ENCODE data around the gene PSMB7. TPM values are rescaled to one million over a fixed set of nuclear protein-coding genes. Genes with fewer than 3 reads are reported as not detected.

The PSMB7 gene
- total and polyA plus RNA-seq, 2 of the 13 experiments (the other 11 are each of a cell fraction or from before 2014, with no cell fraction given), result 259 to 291 TPM

- intact Hi-C loops (cut with micrococcal nuclease; ENCODE audit: unreplicated experiment), result no loop called here
- no peaks in the 10 kb centered on the region for H3K9me3 ChIP-seq (ENCODE audit: low read length)
- BruUV-seq (replicated peaks), result no TSS peak
- no peak overlapping the region for H3K9ac ChIP-seq (ENCODE audit: insufficient read depth, low read depth, low read length)
- no peak for DNase-seq (ENCODE audit: low spot score)
- H3K4me2 ChIP-seq (ENCODE audit: low read depth, low read length), result no peak overlapping the region
- ChIA-PET CTCF (ENCODE audit: low intra/inter-chr PET ratio, low total read pairs) (no interaction called here), POLR2A (no interaction called here)
- in situ Hi-C loops (cut with HindIII; ENCODE audit: extremely low pct_ligation_motif_present, low pct_unique_long_range_greater_than_20kb), result no loop called here
- peaks cover 18% of the 10 kb centered on the region; the same call in 1 of the 2 replicates for H4K20me1 ChIP-seq (ENCODE audit: insufficient read depth, low read length)
- H3K27ac ChIP-seq (ENCODE audit: extremely low read length, insufficient read depth, low read length), result no peak overlapping the region
- H2AFZ ChIP-seq (ENCODE audit: low read length), result no peak overlapping the region
- no peak overlapping the region for H3K4me3 ChIP-seq (replicated peaks in 1 of 3; ENCODE audit: insufficient read depth in 1 of 3, low read depth in 2 of 3, low read length in 3 of 3)
- FAIRE-seq, result no peak
- 97% methylated on average over 8 of the region's 8 CpGs for WGBS (ENCODE audit: low lambda C conversion rate)
- H3K36me3 ChIP-seq (replicated peaks in 1 of 2; ENCODE audit: control insufficient read depth in 1 of 2, insufficient read depth in 2 of 2, low read length in 2 of 2), result peaks cover 8 to 17% of the 10 kb centered on the region in 2 experiments
- peaks cover 76% of the 10 kb centered on the region for H3K79me2 ChIP-seq (ENCODE audit: insufficient read depth, low read length)
- ATAC-seq, result no peak
- H3K4me1 ChIP-seq (ENCODE audit: insufficient read depth, low read length), result peaks cover 20% of the 10 kb centered on the region
- no peaks in the 10 kb centered on the region for H3K27me3 ChIP-seq (ENCODE audit: control insufficient read depth in 1 of 2, insufficient read depth in 2 of 2, low read length in 2 of 2)
- TF ChIP-seq ZNF670 (CRISPR knock-in tag; IDR thresholded peaks at IDR 0.05; ENCODE audit: borderline replicate concordance) (no peak), TEAD3 (CRISPR knock-in tag; optimal IDR thresholded peaks at IDR 0.05; ENCODE audit: borderline replicate concordance) (no peak), ATF3 (CRISPR knock-in tag; IDR thresholded peaks at IDR 0.05) (no peak), DMTF1 (CRISPR knock-in tag; IDR thresholded peaks at IDR 0.05) (no peak), ZBTB26 (CRISPR knock-in tag; IDR thresholded peaks at IDR 0.05; ENCODE audit: borderline replicate concordance) (no peak), PHF20 (CRISPR knock-in tag; IDR thresholded peaks at IDR 0.05) (no peak), THAP9 (CRISPR knock-in tag; IDR thresholded peaks at IDR 0.05; ENCODE audit: borderline replicate concordance) (no peak), ZNF136 (CRISPR knock-in tag; IDR thresholded peaks at IDR 0.05; ENCODE audit: low read depth) (no peak), ZNF567 (CRISPR knock-in tag; IDR thresholded peaks at IDR 0.05; ENCODE audit: borderline replicate concordance) (no peak), ZNF12 (CRISPR knock-in tag; IDR thresholded peaks at IDR 0.05) (no peak), MYNN (CRISPR knock-in tag; IDR thresholded peaks at IDR 0.05; ENCODE audit: low read depth) (no peak), RXRB (CRISPR knock-in tag; IDR thresholded peaks at IDR 0.05; ENCODE audit: borderline replicate concordance) (no peak), RBM39 (IDR thresholded peaks at IDR 0.05; ENCODE audit: low read depth, low read length, poor library complexity, severe bottlenecking) (no peak), TRIM24 (CRISPR knock-in tag; IDR thresholded peaks at IDR 0.05) (no peak), ARNT (IDR thresholded peaks at IDR 0.05) (no peak), ZBTB14 (CRISPR knock-in tag; IDR thresholded peaks at IDR 0.05) (no peak)
Observed at GRCh38 chr9:124361128-124361527, 54.1 kb downstream of the PSMB7 start.
